ENCODE measurements around the gene EPRS1. TPM values are rescaled to one million over a fixed set of nuclear protein-coding genes. Genes with fewer than 3 reads are reported as not detected.
A peak's percentile ranks its signal among the peaks of the same experiment; 100 is the strongest.

The EPRS1 gene
- total RNA-seq, 1 donor from 2014 or later, result 178 TPM

- DNase-seq (ENCODE audit: low spot score), result no peak
- H3K4me3 Mint-ChIP-seq (ENCODE audit: unreplicated experiment), result no peak overlapping the region
- H3K27me3 Mint-ChIP-seq (ENCODE audit: low read depth), result no peaks in the 10 kb centered on the region
- peaks cover 18% of the 10 kb centered on the region for H3K36me3 Mint-ChIP-seq (ENCODE audit: low read depth)
- H3K27ac Mint-ChIP-seq (ENCODE audit: unreplicated experiment), result no peak overlapping the region
- no peaks in the 10 kb centered on the region for H3K9me3 Mint-ChIP-seq (ENCODE audit: low read depth)
- no peaks in the 10 kb centered on the region for H3K4me1 Mint-ChIP-seq (ENCODE audit: low read depth)
- TF ChIP-seq CTCF (IDR thresholded peaks at IDR 0.05), result no peak
Measured at GRCh38 chr1:220067269-220068204, 21.2 kb upstream of the EPRS1 start.

- Mint-ChIP-seq H3K36me3 (ENCODE audit: low read depth) (peaks cover 18% of the 10 kb centered on the region), H3K4me3 (ENCODE audit: unreplicated experiment) (no peak overlapping the region), H3K4me1 (ENCODE audit: low read depth) (no peaks in the 10 kb centered on the region), H3K27me3 (ENCODE audit: low read depth) (no peaks in the 10 kb centered on the region), H3K27ac (ENCODE audit: unreplicated experiment) (no peak overlapping the region), H3K9me3 (ENCODE audit: low read depth) (no peaks in the 10 kb centered on the region)
- no peak for TF ChIP-seq CTCF (IDR thresholded peaks at IDR 0.05)
- DNase-seq (ENCODE audit: low spot score), result no peak
Measured at GRCh38 chr1:220062629-220063028, 16.3 kb upstream of the EPRS1 start.

GRCh38 chr1:220060876-220061275 is 14.6 kb upstream of the EPRS1 start:
- H3K27me3 Mint-ChIP-seq (ENCODE audit: low read depth), result no peaks in the 10 kb centered on the region
- no peaks in the 10 kb centered on the region for H3K4me1 Mint-ChIP-seq (ENCODE audit: low read depth)
- no peak overlapping the region for H3K4me3 Mint-ChIP-seq (ENCODE audit: unreplicated experiment)
- no peak for TF ChIP-seq CTCF (IDR thresholded peaks at IDR 0.05)
- H3K27ac Mint-ChIP-seq (ENCODE audit: unreplicated experiment), result no peak overlapping the region
- DNase-seq (ENCODE audit: low spot score), result no peak
- peaks cover 23% of the 10 kb centered on the region for H3K36me3 Mint-ChIP-seq (ENCODE audit: low read depth)
- no peaks in the 10 kb centered on the region for H3K9me3 Mint-ChIP-seq (ENCODE audit: low read depth)

- Mint-ChIP-seq H3K27me3 (ENCODE audit: low read depth) (no peaks in the 10 kb centered on the region), H3K27ac (ENCODE audit: unreplicated experiment) (no peak overlapping the region), H3K4me1 (ENCODE audit: low read depth) (no peaks in the 10 kb centered on the region), H3K9me3 (ENCODE audit: low read depth) (no peaks in the 10 kb centered on the region), H3K4me3 (ENCODE audit: unreplicated experiment) (no peak overlapping the region), H3K36me3 (ENCODE audit: low read depth) (peaks cover 14% of the 10 kb centered on the region)
- no peak for TF ChIP-seq CTCF (IDR thresholded peaks at IDR 0.05)
- DNase-seq (ENCODE audit: low spot score), result no peak
Measured at GRCh38 chr1:220056374-220056773, 10.1 kb upstream of the EPRS1 start.

- H3K4me1 Mint-ChIP-seq (ENCODE audit: low read depth), result peaks cover 41% of the 10 kb centered on the region
- H3K9me3 Mint-ChIP-seq (ENCODE audit: low read depth), result no peaks in the 10 kb centered on the region
- peak overlapping the region; percentile 96 for H3K27ac Mint-ChIP-seq (ENCODE audit: unreplicated experiment)
- peaks cover 4% of the 10 kb centered on the region for H3K36me3 Mint-ChIP-seq (ENCODE audit: low read depth)
- H3K4me3 Mint-ChIP-seq (ENCODE audit: unreplicated experiment), result peak overlapping the region; percentile 89
- DNase-seq (ENCODE audit: low spot score), result no peak
- H3K27me3 Mint-ChIP-seq (ENCODE audit: low read depth), result no peaks in the 10 kb centered on the region
- no peak for TF ChIP-seq CTCF (IDR thresholded peaks at IDR 0.05)
Measured at GRCh38 chr1:220045356-220046051, 801 bp downstream of the EPRS1 start.
